HepG2 (cell line): Measurements from ENCODE around the gene EFS. TPM values are rescaled to one million over a fixed set of nuclear protein-coding genes. Genes with fewer than 3 reads are reported as not detected.

ENCODE experiments used
- FOXA3 ChIP-seq: IDR thresholded peaks from 2 replicates; pipeline ENCODE4 v1.6.1; 2016; ENCODE audit warnings: missing genetic modification reagents, missing compliant biosample characterization
- HDAC2 ChIP-seq: sonication (generic); formaldehyde crosslinking; IDR thresholded peaks from 2 replicates; pipeline ENCODE4 v1.4.0; 2020; ENCODE audit warnings: missing genetic modification reagents
- KMT2A ChIP-seq: sonication (generic); formaldehyde crosslinking; IDR thresholded peaks from 2 replicates; pipeline ENCODE4 v1.4.0; 2020; ENCODE audit warnings: missing genetic modification reagents
- MAFK ChIP-seq, 2 experiments: IDR thresholded peaks in 1 of 2; conservative IDR thresholded peaks in 1 of 2; 2 replicates each; pipeline ENCODE4 v1.6.1; 2011; ENCODE audit warnings: improper control_type of control experiment in 2 of 2, low read length in 2 of 2
- MZF1 ChIP-seq: sonication (generic); formaldehyde crosslinking; IDR thresholded peaks from 2 replicates; pipeline ENCODE4 v1.8.1; 2023; ENCODE audit warnings: mild to moderate bottlenecking, missing genetic modification reagents, borderline replicate concordance
- POLR2G ChIP-seq: fragments of 200-400 bp; formaldehyde crosslinking; IDR thresholded peaks from 2 replicates; pipeline ENCODE4 v1.6.1; 2018; ENCODE audit warnings: mild to moderate bottlenecking, low read depth, low read length, moderate library complexity
- PRPF4 ChIP-seq: fragments of 200-400 bp; formaldehyde crosslinking; IDR thresholded peaks from 2 replicates; pipeline ENCODE4 v1.6.1; 2016; ENCODE audit warnings: low read length, low read depth; ENCODE audit not compliant: poor library complexity, severe bottlenecking
- RELA ChIP-seq: sonication (generic); formaldehyde crosslinking; IDR thresholded peaks from 2 replicates; pipeline ENCODE4 v1.4.0; 2020; ENCODE audit warnings: missing genetic modification reagents
- SMAD1 ChIP-seq: sonication (generic); formaldehyde crosslinking; IDR thresholded peaks from 2 replicates; pipeline ENCODE4 v1.4.0; 2020; ENCODE audit warnings: missing genetic modification reagents, low read depth, mild to moderate bottlenecking, borderline replicate concordance
- SP5 ChIP-seq: IDR thresholded peaks from 2 replicates; pipeline ENCODE4 v1.6.1; 2016; ENCODE audit warnings: low read depth, borderline replicate concordance
- SPEN ChIP-seq: sonication (generic); formaldehyde crosslinking; IDR thresholded peaks from 2 replicates; pipeline ENCODE4 v1.5.1; 2020; ENCODE audit warnings: low read depth, mild to moderate bottlenecking, missing genetic modification reagents
- ZMYM4 ChIP-seq: sonication (generic); formaldehyde crosslinking; IDR thresholded peaks from 2 replicates; pipeline ENCODE4 v1.8.1; 2023; ENCODE audit warnings: mild to moderate bottlenecking, missing genetic modification reagents
- ZNF317 ChIP-seq: sonication (generic); formaldehyde crosslinking; IDR thresholded peaks from 2 replicates; pipeline ENCODE4 v1.5.0; 2020; ENCODE audit warnings: mild to moderate bottlenecking, missing genetic modification reagents
- ZNF333 ChIP-seq: sonication (generic); formaldehyde crosslinking; IDR thresholded peaks from 2 replicates; pipeline ENCODE4 v1.4.0; 2020; ENCODE audit warnings: mild to moderate bottlenecking, missing genetic modification reagents, borderline replicate concordance
- ZNF34 ChIP-seq: sonication (generic); formaldehyde crosslinking; IDR thresholded peaks from 2 replicates; pipeline ENCODE4 v1.4.0; 2020; ENCODE audit warnings: mild to moderate bottlenecking, missing genetic modification reagents, borderline replicate concordance
- ZNF441 ChIP-seq: sonication (generic); formaldehyde crosslinking; IDR thresholded peaks from 2 replicates; pipeline ENCODE4 v1.7.0; 2021; ENCODE audit warnings: missing genetic modification reagents, borderline replicate concordance
- ZNF563 ChIP-seq: sonication (generic); formaldehyde crosslinking; IDR thresholded peaks from 2 replicates; pipeline ENCODE4 v1.8.0; 2022; ENCODE audit warnings: mild to moderate bottlenecking, moderate library complexity, missing genetic modification reagents
- ZNF7 ChIP-seq: IDR thresholded peaks from 2 replicates; pipeline ENCODE4 v1.6.1; 2016; ENCODE audit warnings: missing biosample characterization, missing genetic modification reagents
- ZNF790 ChIP-seq: sonication (generic); formaldehyde crosslinking; IDR thresholded peaks from 2 replicates; pipeline ENCODE4 v1.8.0; 2022; ENCODE audit warnings: missing genetic modification reagents, mild to moderate bottlenecking, borderline replicate concordance
- polyA plus RNA-seq, 8 experiments: library from polyadenylated mRNA; depleted of rRNA in 3 of 8; stranded (reverse) in 7 of 8; unstranded in 1 of 8; fragments of >200 nt; fragmentation: Illumina TruSeq in 4 of 8; extraction: Trizol in 4 of 8; gene quantifications; 2 replicates each; pipeline versions ENCODE4 v1.2.1 to v1.2.3, GENCODE V29; 2011 to 2016; ENCODE audit warnings: low read depth in 4 of 8, missing spikeins in 1 of 8, mixed read lengths in 1 of 8; ENCODE audit not compliant: insufficient read depth in 1 of 8
- total RNA-seq, 5 experiments: library from RNA; depleted of rRNA; stranded (reverse); fragments of >200 nt; fragmentation: Illumina TruSeq; extraction: Trizol; gene quantifications; 2 replicates each; pipeline ENCODE4 v1.2.3, GENCODE V29; 2016; ENCODE audit warnings: low read depth in 1 of 5
- TF ChIP-seq, protein P1 (sequence below): sonication (generic); formaldehyde crosslinking; IDR thresholded peaks from 2 replicates; pipeline ENCODE4 v1.4.0; 2020; ENCODE audit warnings: low read depth, missing genetic modification reagents
- TF ChIP-seq, protein P2 (sequence below): sonication (generic); formaldehyde crosslinking; IDR thresholded peaks from 2 replicates; pipeline ENCODE4 v1.8.0; 2023; ENCODE audit warnings: mild to moderate bottlenecking, missing genetic modification reagents
- TF ChIP-seq, protein P3 (sequence below): sonication (generic); formaldehyde crosslinking; IDR thresholded peaks from 2 replicates; pipeline ENCODE4 v1.5.1; 2020; ENCODE audit warnings: missing genetic modification reagents, mild to moderate bottlenecking, borderline replicate concordance
- TF ChIP-seq, protein P4 (sequence below): sonication (generic); formaldehyde crosslinking; IDR thresholded peaks from 2 replicates; pipeline ENCODE4 v1.4.0; 2020; ENCODE audit warnings: missing genetic modification reagents

The EFS gene
- total and polyA plus RNA-seq, 2 of the 13 experiments (the other 11 are each of a cell fraction or from before 2014, with no cell fraction given), result not detected

DNA sequence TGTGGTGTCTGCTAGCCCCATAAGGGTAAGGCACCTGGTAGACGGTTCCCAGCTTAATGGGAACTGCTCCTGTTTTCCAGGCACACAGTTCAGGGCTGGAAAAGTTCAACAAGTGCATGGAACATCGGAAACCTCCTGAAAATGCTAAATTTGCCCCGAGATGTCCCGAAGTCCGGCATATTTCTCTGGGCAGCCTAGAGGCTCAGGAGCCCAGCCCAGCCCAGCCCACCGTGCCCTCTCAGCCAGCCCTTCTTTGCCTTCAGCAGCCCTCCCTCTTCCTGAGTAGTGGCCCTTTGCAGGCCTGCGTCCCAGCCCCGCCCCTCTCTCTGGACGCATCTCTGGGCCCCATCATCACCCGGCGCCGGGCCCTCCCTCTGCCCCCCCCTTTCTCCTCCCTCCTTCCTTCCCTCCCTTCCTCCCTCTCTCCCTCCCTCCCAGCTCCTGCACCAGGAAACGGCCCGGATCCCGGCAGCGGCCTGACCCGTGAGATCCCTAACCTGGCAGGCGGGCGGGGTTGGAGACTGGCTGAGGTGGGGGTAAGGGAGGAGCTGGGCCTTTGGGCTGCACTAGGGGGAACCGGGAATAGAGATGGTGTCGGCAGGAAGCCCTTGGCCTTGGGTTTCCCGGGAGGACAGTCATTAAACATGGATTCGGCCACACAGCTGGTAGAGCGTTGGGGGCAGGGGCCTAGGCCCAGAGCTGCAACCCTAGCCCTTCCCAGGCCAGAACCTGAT lies 58.4 kb downstream of the EFS start, which contains the start of gene BCL2L2 (continued):
- TF ChIP-seq ZMYM4 (no peak), ZNF563 (CRISPR knock-in tag) (peak; percentile 97), SPEN (peak; percentile 98), SP5 (peak; percentile 94), SMAD1 (CRISPR knock-in tag) (peak; percentile 92; the same call in 1 of the 2 replicates), ZNF790 (peak; percentile 93; the same call in 1 of the 2 replicates), ZNF333 (peak; percentile 63; the same call in 1 of the 2 replicates), ZNF34 (CRISPR knock-in tag) (peak; percentile 79; the same call in 1 of the 2 replicates), PRPF4 (no peak), ZNF7 (CRISPR knock-in tag) (no peak), RELA (CRISPR knock-in tag) (peak; percentile 87; the same call in 1 of the 2 replicates), MAFK (conservative IDR thresholded peaks at IDR 0.05 in 1 of 2, IDR thresholded peaks at IDR 0.05 in 1 of 2; ENCODE audit: low read length in 2 of 2) (peak in 1 of 2 experiments; percentile 37; a peak in 1 of 4 replicates), POLR2G (peak; percentile 100), ZNF317 (peak; percentile 89), HDAC2 (CRISPR knock-in tag) (peak; percentile 83), KMT2A (CRISPR knock-in tag) (peak; percentile 37; the same call in 1 of the 2 replicates), MZF1 (CRISPR knock-in tag) (0 out of 2 replicates have a peak, but pooled peaks have one; percentile 82), ZNF441 (CRISPR knock-in tag) (peak; percentile 90), FOXA3 (CRISPR knock-in tag) (peak; percentile 66)
- TF ChIP-seq, protein P1, sequence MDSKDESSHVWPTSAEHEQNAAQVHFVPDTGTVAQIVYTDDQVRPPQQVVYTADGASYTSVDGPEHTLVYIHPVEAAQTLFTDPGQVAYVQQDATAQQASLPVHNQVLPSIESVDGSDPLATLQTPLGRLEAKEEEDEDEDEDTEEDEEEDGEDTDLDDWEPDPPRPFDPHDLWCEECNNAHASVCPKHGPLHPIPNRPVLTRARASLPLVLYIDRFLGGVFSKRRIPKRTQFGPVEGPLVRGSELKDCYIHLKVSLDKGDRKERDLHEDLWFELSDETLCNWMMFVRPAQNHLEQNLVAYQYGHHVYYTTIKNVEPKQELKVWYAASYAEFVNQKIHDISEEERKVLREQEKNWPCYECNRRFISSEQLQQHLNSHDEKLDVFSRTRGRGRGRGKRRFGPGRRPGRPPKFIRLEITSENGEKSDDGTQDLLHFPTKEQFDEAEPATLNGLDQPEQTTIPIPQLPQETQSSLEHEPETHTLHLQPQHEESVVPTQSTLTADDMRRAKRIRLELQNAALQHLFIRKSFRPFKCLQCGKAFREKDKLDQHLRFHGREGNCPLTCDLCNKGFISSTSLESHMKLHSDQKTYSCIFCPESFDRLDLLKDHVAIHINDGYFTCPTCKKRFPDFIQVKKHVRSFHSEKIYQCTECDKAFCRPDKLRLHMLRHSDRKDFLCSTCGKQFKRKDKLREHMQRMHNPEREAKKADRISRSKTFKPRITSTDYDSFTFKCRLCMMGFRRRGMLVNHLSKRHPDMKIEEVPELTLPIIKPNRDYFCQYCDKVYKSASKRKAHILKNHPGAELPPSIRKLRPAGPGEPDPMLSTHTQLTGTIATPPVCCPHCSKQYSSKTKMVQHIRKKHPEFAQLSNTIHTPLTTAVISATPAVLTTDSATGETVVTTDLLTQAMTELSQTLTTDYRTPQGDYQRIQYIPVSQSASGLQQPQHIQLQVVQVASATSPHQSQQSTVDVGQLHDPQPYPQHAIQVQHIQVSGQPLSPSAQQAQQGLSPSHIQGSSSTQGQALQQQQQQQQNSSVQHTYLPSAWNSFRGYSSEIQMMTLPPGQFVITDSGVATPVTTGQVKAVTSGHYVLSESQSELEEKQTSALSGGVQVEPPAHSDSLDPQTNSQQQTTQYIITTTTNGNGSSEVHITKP (CRISPR knock-in tag), result peak; percentile 65
- TF ChIP-seq, protein P2, sequence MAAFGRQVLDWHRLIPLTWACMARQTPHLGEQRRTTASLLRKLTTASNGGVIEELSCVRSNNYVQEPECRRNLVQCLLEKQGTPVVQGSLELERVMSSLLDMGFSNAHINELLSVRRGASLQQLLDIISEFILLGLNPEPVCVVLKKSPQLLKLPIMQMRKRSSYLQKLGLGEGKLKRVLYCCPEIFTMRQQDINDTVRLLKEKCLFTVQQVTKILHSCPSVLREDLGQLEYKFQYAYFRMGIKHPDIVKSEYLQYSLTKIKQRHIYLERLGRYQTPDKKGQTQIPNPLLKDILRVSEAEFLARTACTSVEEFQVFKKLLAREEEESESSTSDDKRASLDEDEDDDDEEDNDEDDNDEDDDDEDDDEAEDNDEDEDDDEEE (CRISPR knock-in tag), result peak; percentile 78
- TF ChIP-seq, protein P3, sequence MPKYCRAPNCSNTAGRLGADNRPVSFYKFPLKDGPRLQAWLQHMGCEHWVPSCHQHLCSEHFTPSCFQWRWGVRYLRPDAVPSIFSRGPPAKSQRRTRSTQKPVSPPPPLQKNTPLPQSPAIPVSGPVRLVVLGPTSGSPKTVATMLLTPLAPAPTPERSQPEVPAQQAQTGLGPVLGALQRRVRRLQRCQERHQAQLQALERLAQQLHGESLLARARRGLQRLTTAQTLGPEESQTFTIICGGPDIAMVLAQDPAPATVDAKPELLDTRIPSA (CRISPR knock-in tag), result no peak
- TF ChIP-seq, protein P4, sequence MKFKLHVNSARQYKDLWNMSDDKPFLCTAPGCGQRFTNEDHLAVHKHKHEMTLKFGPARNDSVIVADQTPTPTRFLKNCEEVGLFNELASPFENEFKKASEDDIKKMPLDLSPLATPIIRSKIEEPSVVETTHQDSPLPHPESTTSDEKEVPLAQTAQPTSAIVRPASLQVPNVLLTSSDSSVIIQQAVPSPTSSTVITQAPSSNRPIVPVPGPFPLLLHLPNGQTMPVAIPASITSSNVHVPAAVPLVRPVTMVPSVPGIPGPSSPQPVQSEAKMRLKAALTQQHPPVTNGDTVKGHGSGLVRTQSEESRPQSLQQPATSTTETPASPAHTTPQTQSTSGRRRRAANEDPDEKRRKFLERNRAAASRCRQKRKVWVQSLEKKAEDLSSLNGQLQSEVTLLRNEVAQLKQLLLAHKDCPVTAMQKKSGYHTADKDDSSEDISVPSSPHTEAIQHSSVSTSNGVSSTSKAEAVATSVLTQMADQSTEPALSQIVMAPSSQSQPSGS (CRISPR knock-in tag), result peak; percentile 61
